GM12878 (cell line): Measurements from ENCODE around the gene C3.
A peak's percentile ranks its signal among the peaks of the same experiment; 100 is the strongest.

Experiments used
- CHD2 ChIP-seq: IDR thresholded peaks from 2 replicates; pipeline ENCODE4 v1.6.1; 2011; ENCODE audit warnings: low read depth, low read length, improper control_type of control experiment, borderline replicate concordance
- CHD4 ChIP-seq: fragments of 200-600 bp; sonication (generic); IDR thresholded peaks from 2 replicates; pipeline ENCODE4 v1.6.1; 2016; ENCODE audit warnings: mild to moderate bottlenecking
- CTCF ChIP-seq, 3 experiments: IDR thresholded peaks in 2 of 3; conservative IDR thresholded peaks in 1 of 3; 2 replicates each; pipeline ENCODE4 v1.5.1; 2011; ENCODE audit warnings: low read depth in 3 of 3, low read length in 3 of 3, mild to moderate bottlenecking in 3 of 3, control low read depth in 2 of 3, moderate library complexity in 2 of 3, inconsistent platforms in 1 of 3, mixed read lengths in 1 of 3; ENCODE audit not compliant: control insufficient read depth in 2 of 3, insufficient read depth in 1 of 3; ENCODE audit errors: extremely low read depth in 1 of 3
- EZH2 ChIP-seq: IDR thresholded peaks from 2 replicates; pipeline ENCODE4 v1.6.1; 2012; ENCODE audit warnings: low read depth, mild to moderate bottlenecking, control low read depth, inconsistent platforms, low read length, borderline replicate concordance; ENCODE audit not compliant: control insufficient read depth
- MYC ChIP-seq: IDR thresholded peaks from 2 replicates; pipeline ENCODE4 v1.6.1; 2011; ENCODE audit warnings: mild to moderate bottlenecking, low read length, moderate library complexity, inconsistent platforms; ENCODE audit not compliant: insufficient read depth, insufficient replicate concordance, insufficient read length, severe bottlenecking
- NBN ChIP-seq: fragments of 450-650 bp; IDR thresholded peaks from 2 replicates; pipeline ENCODE4 v1.6.1; 2016
- POLR2A ChIP-seq: IDR thresholded peaks from 2 replicates; pipeline ENCODE4 v1.6.1; 2011; ENCODE audit warnings: low read depth, mild to moderate bottlenecking, low read length
- RAD21 ChIP-seq: IDR thresholded peaks from 2 replicates; pipeline ENCODE4 v1.6.1; 2011; ENCODE audit warnings: mild to moderate bottlenecking, low read depth, low read length, moderate library complexity; ENCODE audit not compliant: insufficient read depth
- SMAD5 ChIP-seq: IDR thresholded peaks from 2 replicates; pipeline ENCODE4 v1.6.1; 2016; ENCODE audit warnings: antibody characterized with exemption, low read depth
- ZNF274 ChIP-seq: IDR thresholded peaks from one replicate; pipeline ENCODE4 v1.8.0; 2011; ENCODE audit not compliant: insufficient read length, insufficient read depth
- TF ChIP-seq, protein P1 (sequence below): fragments of 450-650 bp; IDR thresholded peaks from 2 replicates; pipeline ENCODE4 v1.6.1; 2017; ENCODE audit warnings: antibody characterized with exemption, mild to moderate bottlenecking, moderate library complexity
- TF ChIP-seq, protein P2 (sequence below): IDR thresholded peaks from 2 replicates; pipeline ENCODE4 v1.6.1; 2012; ENCODE audit warnings: low read depth, low read length, improper control_type of control experiment

GRCh38 chr19:6668691-6669090 lies 51.8 kb downstream of the C3 start:
- TF ChIP-seq NBN (0 out of 2 replicates have a peak, but pooled peaks have one; percentile 8), SMAD5 (no peak), EZH2 (no peak), POLR2A (no peak), CTCF (IDR thresholded peaks at IDR 0.05 in 2 of 3, conservative IDR thresholded peaks at IDR 0.05 in 1 of 3; ENCODE audit: control insufficient read depth in 2 of 3, extremely low read depth in 1 of 3, insufficient read depth in 1 of 3, low read depth in 3 of 3, low read length in 3 of 3) (no peak), CHD2 (no peak), MYC (no peak), CHD4 (no peak), RAD21 (no peak), ZNF274 (no peak)
- TF ChIP-seq, protein P1, sequence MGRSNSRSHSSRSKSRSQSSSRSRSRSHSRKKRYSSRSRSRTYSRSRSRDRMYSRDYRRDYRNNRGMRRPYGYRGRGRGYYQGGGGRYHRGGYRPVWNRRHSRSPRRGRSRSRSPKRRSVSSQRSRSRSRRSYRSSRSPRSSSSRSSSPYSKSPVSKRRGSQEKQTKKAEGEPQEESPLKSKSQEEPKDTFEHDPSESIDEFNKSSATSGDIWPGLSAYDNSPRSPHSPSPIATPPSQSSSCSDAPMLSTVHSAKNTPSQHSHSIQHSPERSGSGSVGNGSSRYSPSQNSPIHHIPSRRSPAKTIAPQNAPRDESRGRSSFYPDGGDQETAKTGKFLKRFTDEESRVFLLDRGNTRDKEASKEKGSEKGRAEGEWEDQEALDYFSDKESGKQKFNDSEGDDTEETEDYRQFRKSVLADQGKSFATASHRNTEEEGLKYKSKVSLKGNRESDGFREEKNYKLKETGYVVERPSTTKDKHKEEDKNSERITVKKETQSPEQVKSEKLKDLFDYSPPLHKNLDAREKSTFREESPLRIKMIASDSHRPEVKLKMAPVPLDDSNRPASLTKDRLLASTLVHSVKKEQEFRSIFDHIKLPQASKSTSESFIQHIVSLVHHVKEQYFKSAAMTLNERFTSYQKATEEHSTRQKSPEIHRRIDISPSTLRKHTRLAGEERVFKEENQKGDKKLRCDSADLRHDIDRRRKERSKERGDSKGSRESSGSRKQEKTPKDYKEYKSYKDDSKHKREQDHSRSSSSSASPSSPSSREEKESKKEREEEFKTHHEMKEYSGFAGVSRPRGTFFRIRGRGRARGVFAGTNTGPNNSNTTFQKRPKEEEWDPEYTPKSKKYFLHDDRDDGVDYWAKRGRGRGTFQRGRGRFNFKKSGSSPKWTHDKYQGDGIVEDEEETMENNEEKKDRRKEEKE, result no peak
- TF ChIP-seq, protein P2, sequence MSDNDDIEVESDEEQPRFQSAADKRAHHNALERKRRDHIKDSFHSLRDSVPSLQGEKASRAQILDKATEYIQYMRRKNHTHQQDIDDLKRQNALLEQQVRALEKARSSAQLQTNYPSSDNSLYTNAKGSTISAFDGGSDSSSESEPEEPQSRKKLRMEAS, result no peak
